G401 (cell line): Measurements from ENCODE around the gene NEDD1. TPM values are rescaled to one million over a fixed set of nuclear protein-coding genes. Genes with fewer than 3 reads are reported as not detected.

Experiments
- DNase-seq: peaks from one replicate; pipeline ENCODE4 v3.0.0-alpha.2; 2015; ENCODE audit warnings: low spot score
- in situ Hi-C: cut with HindIII; loops from 2 replicates; pipeline ENCODE4 v1.10.0; 2016; ENCODE audit warnings: low sequenced_read_pairs, mixed read lengths
- total RNA-seq: library from RNA; depleted of rRNA; stranded (reverse); fragments of >200 nt; shearing (Covaris generic); gene quantifications from 2 replicates; pipeline ENCODE4 v1.2.3, GENCODE V29; 2014

Gene NEDD1
- total RNA-seq, 1 experiment from 2014 or later = 46.4 TPM

GRCh38 chr12:96994900-96995299 lies 87.8 kb downstream of the NEDD1 start:
- DNase-seq = no peak
- in situ Hi-C loops = no loop called here

GRCh38 chr12:96995861-96996260 lies 88.8 kb downstream of the NEDD1 start:
- no peak for DNase-seq
- in situ Hi-C loops = no loop called here

DNA sequence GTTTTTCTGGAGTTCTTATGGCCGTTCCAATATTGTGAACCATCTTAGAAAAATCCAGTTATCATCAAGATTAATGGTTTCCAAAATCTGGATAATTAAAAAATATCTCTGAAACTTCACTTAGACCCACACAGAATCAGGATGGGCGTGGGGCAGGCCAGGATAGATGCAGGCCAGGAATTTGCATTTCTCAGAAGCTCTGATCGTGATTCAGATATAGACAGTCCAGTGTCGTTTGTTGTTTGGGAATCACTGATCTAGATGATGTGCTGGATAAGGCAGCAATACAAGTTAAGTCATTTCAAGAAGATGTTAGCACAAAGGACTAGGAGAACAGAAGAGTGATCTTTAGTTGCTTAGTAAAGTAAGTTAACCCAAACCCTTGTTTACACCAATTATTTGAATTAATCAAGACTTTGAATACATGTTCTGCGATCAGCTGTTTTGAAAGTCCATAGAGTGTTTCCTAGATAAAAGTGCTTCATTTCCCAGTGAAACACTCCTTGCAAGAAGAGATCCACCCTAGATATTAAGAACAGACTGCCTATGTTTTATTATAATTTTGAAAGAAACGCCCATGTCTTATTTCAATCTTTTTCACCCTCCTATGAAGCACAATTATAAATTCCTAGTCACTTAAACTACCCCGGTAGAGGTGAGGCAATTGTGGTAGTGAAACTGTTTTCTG lies 90.9 kb downstream of the NEDD1 start:
- in situ Hi-C loops = no loop called here
- no peak for DNase-seq

GRCh38 chr12:97003276-97003675 lies 96.2 kb downstream of the NEDD1 start:
- in situ Hi-C loops = no loop called here
- DNase-seq = no peak
